Measurements from ENCODE around the gene ADAMTS17.

GRCh38 chr15:100073982-100074381, 267.8 kb downstream of the ADAMTS17 start:
- TF ChIP-seq, protein P1, sequence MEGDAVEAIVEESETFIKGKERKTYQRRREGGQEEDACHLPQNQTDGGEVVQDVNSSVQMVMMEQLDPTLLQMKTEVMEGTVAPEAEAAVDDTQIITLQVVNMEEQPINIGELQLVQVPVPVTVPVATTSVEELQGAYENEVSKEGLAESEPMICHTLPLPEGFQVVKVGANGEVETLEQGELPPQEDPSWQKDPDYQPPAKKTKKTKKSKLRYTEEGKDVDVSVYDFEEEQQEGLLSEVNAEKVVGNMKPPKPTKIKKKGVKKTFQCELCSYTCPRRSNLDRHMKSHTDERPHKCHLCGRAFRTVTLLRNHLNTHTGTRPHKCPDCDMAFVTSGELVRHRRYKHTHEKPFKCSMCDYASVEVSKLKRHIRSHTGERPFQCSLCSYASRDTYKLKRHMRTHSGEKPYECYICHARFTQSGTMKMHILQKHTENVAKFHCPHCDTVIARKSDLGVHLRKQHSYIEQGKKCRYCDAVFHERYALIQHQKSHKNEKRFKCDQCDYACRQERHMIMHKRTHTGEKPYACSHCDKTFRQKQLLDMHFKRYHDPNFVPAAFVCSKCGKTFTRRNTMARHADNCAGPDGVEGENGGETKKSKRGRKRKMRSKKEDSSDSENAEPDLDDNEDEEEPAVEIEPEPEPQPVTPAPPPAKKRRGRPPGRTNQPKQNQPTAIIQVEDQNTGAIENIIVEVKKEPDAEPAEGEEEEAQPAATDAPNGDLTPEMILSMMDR (IDR thresholded peaks at IDR 0.05), result no peak
- no peak for TF ChIP-seq POLR2A (IDR thresholded peaks at IDR 0.05)

All from right lobe of liver (tissue), 4 donors.